Measurements from ENCODE around the gene AGGF1.
"Not testable (repeated sequence)": the region's sequence is repeated elsewhere in the genome, so short reads cannot be mapped to it uniquely, and the experiment has no call there.

AGGF1 gene

GRCh38 chr5:77073667-77074066, 43.5 kb downstream of the AGGF1 start:
- in situ Hi-C loops (cut with HindIII; ENCODE audit: low sequenced_read_pairs): no loop called here
- no peak for TF ChIP-seq CTCF (IDR thresholded peaks at IDR 0.05; ENCODE audit: low read depth, low read length)
- H3K4me3 ChIP-seq (ENCODE audit: low read depth, low read length): no peak overlapping the region
- DNase-seq (ENCODE audit: low read depth, low spot score): peak; percentile 7

- no peak for TF ChIP-seq CTCF (IDR thresholded peaks at IDR 0.05; ENCODE audit: low read depth, low read length)
- no peak overlapping the region for H3K4me3 ChIP-seq (ENCODE audit: low read depth, low read length)
- in situ Hi-C loops (cut with HindIII; ENCODE audit: low sequenced_read_pairs): no loop called here
- DNase-seq (ENCODE audit: low read depth, low spot score): no peak
Observed at GRCh38 chr5:77074745-77075144, 44.5 kb downstream of the AGGF1 start.

- H3K4me3 ChIP-seq (ENCODE audit: low read depth, low read length): peak overlapping the region; percentile 31
- peak; percentile 60 for DNase-seq (ENCODE audit: low read depth, low spot score)
- in situ Hi-C loops (cut with HindIII; ENCODE audit: low sequenced_read_pairs): no loop called here
- TF ChIP-seq CTCF (IDR thresholded peaks at IDR 0.05; ENCODE audit: low read depth, low read length): peak; percentile 63
Observed at GRCh38 chr5:77076961-77077828, 47.0 kb downstream of the AGGF1 start.

- in situ Hi-C loops (cut with HindIII; ENCODE audit: low sequenced_read_pairs): no loop called here
- no peak for DNase-seq (ENCODE audit: low read depth, low spot score)
- TF ChIP-seq CTCF (IDR thresholded peaks at IDR 0.05; ENCODE audit: low read depth, low read length): no peak
- peak overlapping the region; percentile 17 for H3K4me3 ChIP-seq (ENCODE audit: low read depth, low read length)
Observed at GRCh38 chr5:77077829-77078176, 47.6 kb downstream of the AGGF1 start.

GRCh38 chr5:77080479-77080878, 50.3 kb downstream of the AGGF1 start:
- DNase-seq (ENCODE audit: low read depth, low spot score); H3K4me3 ChIP-seq (ENCODE audit: low read depth, low read length); in situ Hi-C loops (cut with HindIII; ENCODE audit: low sequenced_read_pairs): not testable (repeated sequence)

- in situ Hi-C loops (cut with HindIII; ENCODE audit: low sequenced_read_pairs): no loop called here
- TF ChIP-seq CTCF (IDR thresholded peaks at IDR 0.05; ENCODE audit: low read depth, low read length): no peak
- DNase-seq (ENCODE audit: low read depth, low spot score): no peak
- H3K4me3 ChIP-seq (ENCODE audit: low read depth, low read length): no peak overlapping the region
Observed at GRCh38 chr5:77080905-77081304, 50.7 kb downstream of the AGGF1 start.

GRCh38 chr5:77082280-77082679, 52.1 kb downstream of the AGGF1 start:
- in situ Hi-C loops (cut with HindIII; ENCODE audit: low sequenced_read_pairs): no loop called here
- no peak for TF ChIP-seq CTCF (IDR thresholded peaks at IDR 0.05; ENCODE audit: low read depth, low read length)
- H3K4me3 ChIP-seq (ENCODE audit: low read depth, low read length): no peak overlapping the region
- no peak for DNase-seq (ENCODE audit: low read depth, low spot score)
